22Rv1 (cell line): ENCODE data around the gene ORM2.

Experiments used
- H3K27ac ChIP-seq: fragments of 450-650 bp; 2 replicates; pipeline ENCODE4 v1.5.1; 2017
- ZFX ChIP-seq: fragments of 450-650 bp; IDR thresholded peaks from 2 replicates; pipeline ENCODE4 v1.6.1; 2017; ENCODE audit warnings: antibody characterized with exemption, borderline replicate concordance
- TF ChIP-seq, protein P1 (sequence below): fragments of 450-650 bp; IDR thresholded peaks from 2 replicates; pipeline ENCODE4 v1.5.1; 2017; ENCODE audit warnings: mild to moderate bottlenecking

The ORM2 gene

DNA sequence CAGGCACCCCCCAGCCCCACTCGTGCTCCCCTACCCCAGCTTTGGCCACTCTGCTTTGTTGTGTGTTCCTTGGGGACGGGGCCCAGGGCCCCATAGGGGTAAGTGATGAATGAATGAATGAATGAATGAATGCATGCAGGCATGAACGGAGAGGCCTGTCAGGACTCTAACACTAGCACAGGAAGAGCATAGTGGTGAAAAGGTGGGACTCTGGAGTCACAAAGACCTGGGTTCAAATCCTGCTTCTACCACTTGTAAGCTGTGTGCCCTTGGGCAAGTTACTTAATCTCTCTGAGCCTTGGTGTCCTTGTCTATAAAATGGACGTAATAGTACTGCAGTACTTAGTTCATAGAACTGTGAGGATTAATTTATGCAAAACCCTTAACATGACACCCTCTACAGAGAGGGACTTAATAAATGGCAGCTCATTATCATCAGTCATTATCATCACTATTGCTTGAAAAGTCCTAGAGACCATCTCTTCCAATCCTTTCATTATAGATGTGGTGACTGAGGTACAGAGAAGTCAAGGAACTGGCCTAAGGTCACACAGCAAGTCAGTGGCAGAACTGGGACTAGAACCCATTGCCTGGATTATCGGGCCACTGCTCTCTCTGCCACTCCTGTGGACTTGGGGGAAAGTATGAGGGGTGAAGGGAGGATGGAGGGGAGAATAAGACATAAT, 13.2 kb downstream of the ORM2 start:
- no peak overlapping the region for H3K27ac ChIP-seq
- no peak for TF ChIP-seq ZFX
- TF ChIP-seq, protein P1, sequence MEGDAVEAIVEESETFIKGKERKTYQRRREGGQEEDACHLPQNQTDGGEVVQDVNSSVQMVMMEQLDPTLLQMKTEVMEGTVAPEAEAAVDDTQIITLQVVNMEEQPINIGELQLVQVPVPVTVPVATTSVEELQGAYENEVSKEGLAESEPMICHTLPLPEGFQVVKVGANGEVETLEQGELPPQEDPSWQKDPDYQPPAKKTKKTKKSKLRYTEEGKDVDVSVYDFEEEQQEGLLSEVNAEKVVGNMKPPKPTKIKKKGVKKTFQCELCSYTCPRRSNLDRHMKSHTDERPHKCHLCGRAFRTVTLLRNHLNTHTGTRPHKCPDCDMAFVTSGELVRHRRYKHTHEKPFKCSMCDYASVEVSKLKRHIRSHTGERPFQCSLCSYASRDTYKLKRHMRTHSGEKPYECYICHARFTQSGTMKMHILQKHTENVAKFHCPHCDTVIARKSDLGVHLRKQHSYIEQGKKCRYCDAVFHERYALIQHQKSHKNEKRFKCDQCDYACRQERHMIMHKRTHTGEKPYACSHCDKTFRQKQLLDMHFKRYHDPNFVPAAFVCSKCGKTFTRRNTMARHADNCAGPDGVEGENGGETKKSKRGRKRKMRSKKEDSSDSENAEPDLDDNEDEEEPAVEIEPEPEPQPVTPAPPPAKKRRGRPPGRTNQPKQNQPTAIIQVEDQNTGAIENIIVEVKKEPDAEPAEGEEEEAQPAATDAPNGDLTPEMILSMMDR, result no peak

DNA sequence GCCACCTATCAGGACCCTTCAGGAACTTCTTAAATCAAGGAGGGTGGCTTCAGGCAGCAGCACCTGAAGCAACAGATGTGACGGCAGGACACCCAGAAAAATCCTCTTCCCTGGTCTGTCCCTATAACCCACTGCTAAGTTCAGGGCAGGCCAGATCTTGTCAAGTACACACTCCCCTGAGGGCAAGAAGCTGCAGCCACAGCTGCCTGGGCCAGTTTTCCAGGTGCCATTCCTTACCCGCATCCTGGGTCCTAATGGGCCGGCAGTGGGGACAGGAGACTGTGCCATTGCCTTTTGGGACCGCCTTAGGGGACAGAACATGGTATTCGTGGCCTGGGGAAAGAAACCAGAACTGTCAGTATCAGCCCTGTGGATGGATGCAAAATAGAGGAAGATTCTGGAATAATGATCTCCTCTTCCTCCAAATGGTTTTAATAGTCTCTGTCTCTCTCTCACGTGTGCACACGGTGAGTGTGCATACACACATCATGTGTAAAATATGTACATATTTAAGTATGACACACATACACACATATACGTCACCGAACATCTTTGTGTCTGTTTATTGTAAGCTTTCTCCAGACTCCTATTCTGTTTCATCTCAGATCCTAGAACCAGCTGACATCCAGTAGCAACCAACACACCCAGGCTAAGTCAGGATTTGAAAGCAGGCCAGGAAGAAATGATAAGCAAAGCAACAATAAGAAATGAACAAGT, 14.0 kb downstream of the ORM2 start:
- TF ChIP-seq, protein P1, result no peak

DNA sequence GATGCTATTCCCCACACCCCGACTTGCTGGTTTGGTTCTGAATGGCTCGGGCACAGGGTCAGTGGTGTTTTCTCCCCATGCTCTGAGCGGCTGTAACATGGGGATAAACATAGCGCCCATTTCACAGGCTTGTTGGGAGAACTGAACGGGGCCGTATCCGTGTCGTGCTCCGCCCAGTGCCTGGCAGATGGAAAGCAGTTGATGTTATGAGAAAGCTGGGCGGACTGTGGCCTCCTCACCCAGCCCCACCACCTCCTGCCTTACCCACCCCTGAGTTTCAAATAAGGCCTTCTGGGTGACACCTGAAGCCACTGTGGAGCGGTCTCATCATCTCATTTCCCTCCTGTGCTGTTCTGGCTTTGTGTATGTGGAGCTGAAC, 14.5 kb downstream of the ORM2 start:
- H3K27ac ChIP-seq, result no peak overlapping the region
- TF ChIP-seq ZFX, result no peak
- TF ChIP-seq, protein P1, result no peak

More for the DNA sequence above, 14.0 kb downstream of the ORM2 start:
- H3K27ac ChIP-seq, result no peak overlapping the region

DNA sequence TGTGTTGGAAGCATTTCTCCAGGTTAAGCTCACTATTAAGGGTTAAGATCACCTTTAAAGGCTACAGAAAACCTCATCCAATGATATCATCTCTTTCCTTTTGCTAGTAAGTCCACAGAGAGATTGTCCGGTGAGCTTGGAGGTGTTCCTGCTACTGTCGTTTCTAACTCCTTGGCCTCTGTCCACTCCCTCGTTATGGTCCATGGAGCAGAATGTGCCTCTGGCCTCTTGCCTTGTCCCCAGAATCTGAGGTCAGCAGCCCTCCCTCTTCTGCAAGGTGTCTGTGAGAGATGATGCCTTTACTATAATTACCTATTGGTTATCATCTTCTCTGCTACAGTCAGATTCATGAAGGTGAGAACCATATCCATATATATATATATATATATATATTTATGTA, 15.0 kb downstream of the ORM2 start:
- no peak for TF ChIP-seq ZFX
- TF ChIP-seq, protein P1, result no peak
- no peak overlapping the region for H3K27ac ChIP-seq

DNA sequence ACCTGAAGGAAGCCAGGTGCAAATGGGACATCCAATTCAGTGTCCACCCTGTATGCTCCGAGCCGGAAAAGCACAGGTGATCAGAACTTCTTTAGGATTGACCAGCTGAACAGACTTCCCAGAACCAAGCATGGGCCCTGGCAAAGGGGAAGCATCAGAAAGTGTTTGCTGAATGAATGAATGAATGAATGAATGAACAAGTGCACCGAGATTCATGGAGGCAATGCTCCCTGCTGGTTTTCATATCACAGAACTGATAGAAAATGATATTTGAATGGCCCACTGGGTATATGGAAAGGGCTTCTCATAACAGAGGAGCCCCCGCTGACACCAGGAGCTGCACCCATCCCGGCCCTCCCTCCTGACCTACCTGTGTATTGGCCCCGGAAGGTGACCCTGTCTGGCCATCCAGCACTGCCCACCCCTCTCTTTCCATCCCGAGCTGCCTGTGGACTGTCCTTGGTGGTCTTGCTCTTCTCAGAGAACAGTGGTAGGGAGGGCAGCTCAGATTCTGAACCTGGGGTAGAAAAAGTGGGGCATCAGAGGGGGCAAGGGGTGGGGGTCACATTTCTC, 15.9 kb downstream of the ORM2 start:
- no peak for TF ChIP-seq ZFX
- TF ChIP-seq, protein P1, result no peak
- H3K27ac ChIP-seq, result no peak overlapping the region

DNA sequence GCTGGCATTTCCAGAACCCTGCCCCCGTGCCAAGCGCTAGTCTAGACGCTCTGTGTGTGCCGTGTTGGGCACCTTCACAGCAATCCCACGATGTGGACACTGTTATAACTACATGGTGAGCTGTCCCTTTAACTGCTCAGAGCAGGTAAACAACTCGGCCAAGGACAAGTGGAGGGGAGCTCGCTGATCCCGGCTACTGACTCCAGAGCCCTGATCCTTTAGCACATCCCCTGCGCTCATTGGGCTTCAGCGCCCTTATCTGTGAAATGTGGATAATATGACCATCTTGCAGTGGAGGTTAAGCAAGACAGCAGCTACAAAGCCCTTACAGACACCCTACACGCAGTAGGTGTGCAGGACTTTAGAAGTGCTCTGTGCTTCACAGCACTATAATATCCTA, 16.5 kb downstream of the ORM2 start:
- TF ChIP-seq ZFX, result no peak
- TF ChIP-seq, protein P1, result no peak
- H3K27ac ChIP-seq, result no peak overlapping the region

DNA sequence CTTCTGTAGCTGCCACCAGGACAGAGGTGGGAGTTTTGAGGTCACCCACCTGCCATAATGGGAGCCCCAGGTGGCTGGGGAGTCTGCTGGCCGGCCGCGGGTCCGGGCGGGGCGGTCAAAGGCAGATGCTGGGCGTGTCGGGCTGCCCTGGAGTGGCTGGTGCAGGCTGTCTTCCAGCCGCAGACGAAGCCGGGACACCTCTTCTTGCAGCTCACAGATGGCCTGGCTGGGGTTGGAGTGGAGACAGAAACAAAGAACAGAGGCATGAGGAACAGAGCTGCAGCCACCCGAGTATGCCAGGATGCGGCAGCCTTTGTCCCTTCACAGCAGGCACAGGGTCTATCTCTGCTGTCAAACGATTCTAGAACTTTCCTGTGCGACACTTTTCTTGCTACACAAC, 18.0 kb downstream of the ORM2 start:
- TF ChIP-seq, protein P1, result no peak
- TF ChIP-seq ZFX, result no peak
- H3K27ac ChIP-seq, result no peak overlapping the region
